RWPE1 (cell line): ENCODE data around the gene DCDC2C.

Experiments
- CTCF ChIA-PET: fragments of 350-600 bp; sonication (Branson Sonifier 250); formaldehyde crosslinking; extraction: SDS; loops from one replicate; lab custom pipeline; 2021; lab: Yijun Ruan, JAX
- POLR2A ChIA-PET: fragments of 400-600 bp; formaldehyde crosslinking; extraction: SDS; loops from one replicate; lab custom pipeline; 2020; ENCODE audit warnings: antibody characterized with exemption; ENCODE audit not compliant: low non-redundant PET; lab: Yijun Ruan, JAX
- DNase-seq: peaks from one replicate; pipeline ENCODE4 v3.0.0; 2012; ENCODE audit warnings: low spot score
- H3K27ac ChIP-seq: fragments of 450-650 bp; 2 replicates; pipeline ENCODE4 v1.5.1; 2017
- TF ChIP-seq, protein P1 (sequence below): fragments of 450-650 bp; conservative IDR thresholded peaks from 2 replicates; pipeline ENCODE4 v1.5.1; 2017; ENCODE audit warnings: low read depth, mild to moderate bottlenecking

The DCDC2C gene

GRCh38 chr2:3743951-3744555 lies 40.7 kb downstream of the DCDC2C start:
- TF ChIP-seq, protein P1, sequence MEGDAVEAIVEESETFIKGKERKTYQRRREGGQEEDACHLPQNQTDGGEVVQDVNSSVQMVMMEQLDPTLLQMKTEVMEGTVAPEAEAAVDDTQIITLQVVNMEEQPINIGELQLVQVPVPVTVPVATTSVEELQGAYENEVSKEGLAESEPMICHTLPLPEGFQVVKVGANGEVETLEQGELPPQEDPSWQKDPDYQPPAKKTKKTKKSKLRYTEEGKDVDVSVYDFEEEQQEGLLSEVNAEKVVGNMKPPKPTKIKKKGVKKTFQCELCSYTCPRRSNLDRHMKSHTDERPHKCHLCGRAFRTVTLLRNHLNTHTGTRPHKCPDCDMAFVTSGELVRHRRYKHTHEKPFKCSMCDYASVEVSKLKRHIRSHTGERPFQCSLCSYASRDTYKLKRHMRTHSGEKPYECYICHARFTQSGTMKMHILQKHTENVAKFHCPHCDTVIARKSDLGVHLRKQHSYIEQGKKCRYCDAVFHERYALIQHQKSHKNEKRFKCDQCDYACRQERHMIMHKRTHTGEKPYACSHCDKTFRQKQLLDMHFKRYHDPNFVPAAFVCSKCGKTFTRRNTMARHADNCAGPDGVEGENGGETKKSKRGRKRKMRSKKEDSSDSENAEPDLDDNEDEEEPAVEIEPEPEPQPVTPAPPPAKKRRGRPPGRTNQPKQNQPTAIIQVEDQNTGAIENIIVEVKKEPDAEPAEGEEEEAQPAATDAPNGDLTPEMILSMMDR: no peak
- H3K27ac ChIP-seq: no peak overlapping the region
- CTCF ChIA-PET: no interaction called here
- no peak for DNase-seq
- POLR2A ChIA-PET: no interaction called here

DNA sequence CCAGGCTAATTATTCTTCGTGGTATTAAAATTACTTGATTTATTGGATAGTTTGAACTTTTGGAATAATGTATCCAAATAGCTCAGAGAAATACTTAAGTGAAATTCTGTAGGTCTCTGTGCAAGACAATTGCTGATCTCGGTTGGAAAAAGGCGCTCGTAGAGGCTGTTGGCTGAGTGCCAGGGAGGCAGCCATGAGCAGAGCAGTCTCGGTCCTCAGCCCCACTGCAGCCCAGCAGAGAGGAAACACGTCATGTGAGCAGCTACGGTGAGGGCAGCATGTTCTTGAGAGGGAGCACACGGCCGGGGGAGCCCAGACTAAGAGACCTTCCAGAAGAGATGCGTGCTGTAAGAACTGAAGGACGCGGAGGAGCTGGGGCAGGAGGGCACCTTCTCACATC lies 42.5 kb downstream of the DCDC2C start:
- ChIA-PET POLR2A (no interaction called here), CTCF (interaction anchor here (0.6 kb wide), 1 partner anchor 1930 kb away, joined by 3 read pairs; no protein-coding TSS in a partner anchor)
- TF ChIP-seq, protein P1: no peak
- no peak overlapping the region for H3K27ac ChIP-seq
- DNase-seq: no peak

GRCh38 chr2:3747032-3747654 lies 43.8 kb downstream of the DCDC2C start:
- TF ChIP-seq, protein P1: no peak
- POLR2A ChIA-PET: interaction anchor here (0.6 kb wide), 1 partner anchor 61 kb away, joined by 3 read pairs; no protein-coding TSS in a partner anchor
- no peak for DNase-seq
- CTCF ChIA-PET: interaction anchor here (0.5 kb wide), 1 partner anchor 877 kb away, joined by 4 read pairs; no protein-coding TSS in a partner anchor
- no peak overlapping the region for H3K27ac ChIP-seq

DNA sequence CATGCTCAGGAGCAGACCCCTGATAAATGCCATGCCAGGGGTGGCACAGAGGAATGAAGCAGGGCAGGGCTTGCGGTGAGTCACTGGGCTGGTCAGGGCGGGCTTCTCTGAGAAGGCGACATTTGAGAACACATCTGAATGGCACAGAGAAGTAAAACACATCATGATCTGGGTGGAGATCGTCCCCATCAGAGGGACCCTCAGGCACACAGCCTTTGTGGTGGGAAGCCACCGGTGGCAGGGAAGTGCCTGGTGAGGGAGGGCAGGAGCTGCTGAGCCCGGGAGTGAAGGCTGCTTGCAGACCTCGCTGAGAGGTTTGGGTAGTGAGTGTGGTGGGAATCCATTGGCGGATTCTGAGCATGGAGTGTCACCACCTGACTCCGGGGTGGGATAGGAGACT lies 44.5 kb downstream of the DCDC2C start:
- no peak overlapping the region for H3K27ac ChIP-seq
- no peak for DNase-seq
- CTCF ChIA-PET: no interaction called here
- POLR2A ChIA-PET: interaction anchor here (0.6 kb wide), 1 partner anchor 60 kb away, joined by 3 read pairs; no protein-coding TSS in a partner anchor
- TF ChIP-seq, protein P1: no peak

DNA sequence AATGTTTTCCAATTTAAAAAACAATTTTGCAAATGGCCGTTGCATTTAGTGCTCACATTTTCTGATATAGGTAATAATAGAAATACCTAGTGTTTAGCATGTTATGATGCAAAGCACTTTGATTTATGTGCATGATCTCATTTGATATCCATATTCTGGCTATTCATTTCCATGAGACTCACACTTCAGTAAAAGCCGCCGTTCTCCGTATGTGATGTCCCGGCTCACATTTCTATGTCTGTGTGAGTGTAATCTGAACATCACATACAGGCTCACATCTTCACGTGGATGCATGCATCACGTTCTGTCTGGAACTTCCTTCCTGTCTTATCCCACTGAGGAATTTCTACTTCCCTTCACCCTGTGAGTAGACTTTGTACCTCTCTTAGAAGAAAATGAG lies 45.8 kb downstream of the DCDC2C start:
- TF ChIP-seq, protein P1: no peak
- ChIA-PET CTCF (interaction anchor here (0.8 kb wide), 1 partner anchor 21 kb away, joined by 4 read pairs; no protein-coding TSS in a partner anchor), POLR2A (no interaction called here)
- no peak for DNase-seq
- no peak overlapping the region for H3K27ac ChIP-seq

DNA sequence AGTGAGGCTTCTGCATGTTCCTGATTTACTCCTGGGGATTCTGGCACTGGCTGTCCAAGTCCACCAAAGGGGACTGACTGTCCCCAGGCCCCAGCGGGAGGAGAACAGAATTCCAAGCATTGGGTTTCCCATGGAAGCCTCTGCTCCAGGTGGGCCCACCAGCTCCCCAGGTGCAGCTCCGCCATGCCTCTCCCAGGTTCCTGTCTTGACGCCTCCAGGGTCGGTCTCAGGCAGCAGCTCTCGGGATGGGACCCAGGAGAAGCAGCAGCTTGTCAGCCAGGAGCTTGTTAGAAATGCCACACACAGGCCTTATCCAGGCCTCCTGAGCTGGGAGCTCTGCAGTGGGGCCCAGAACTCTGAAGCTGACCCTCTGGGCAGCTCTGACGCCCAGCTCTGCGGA lies 47.9 kb downstream of the DCDC2C start:
- no peak for DNase-seq
- TF ChIP-seq, protein P1: no peak
- ChIA-PET CTCF (no interaction called here), POLR2A (no interaction called here)
- H3K27ac ChIP-seq: no peak overlapping the region
